K562 (cell line): ENCODE measurements around the gene RDH13. TPM values are rescaled to one million over a fixed set of nuclear protein-coding genes. Genes with fewer than 3 reads are reported as not detected.
A peak's percentile ranks its signal among the peaks of the same experiment; 100 is the strongest.

Experiments used
- ARNT ChIP-seq, 2 experiments: fragments of 450-650 bp; IDR thresholded peaks; 2 replicates each; pipeline ENCODE4 v1.6.1; 2016; ENCODE audit warnings: mild to moderate bottlenecking in 1 of 2
- ETV1 ChIP-seq: fragments of 450-650 bp; conservative IDR thresholded peaks from 2 replicates; pipeline ENCODE4 v1.6.1; 2016; ENCODE audit warnings: missing genetic modification characterization, control low read depth, low read depth, missing compliant biosample characterization
- HMGN3 ChIP-seq: IDR thresholded peaks from 2 replicates; pipeline ENCODE4 v1.6.1; 2011; ENCODE audit warnings: borderline replicate concordance, low read depth, mild to moderate bottlenecking, mixed read lengths, low read length; ENCODE audit not compliant: insufficient read length; ENCODE audit errors: extremely low read depth
- PHF8 ChIP-seq: fragments of 200-600 bp; sonication (generic); IDR thresholded peaks from 2 replicates; pipeline ENCODE4 v1.6.1; 2012; ENCODE audit warnings: mixed run types, mild to moderate bottlenecking, inconsistent platforms, low read length, moderate library complexity, borderline replicate concordance
- POLR2A ChIP-seq: fragments of 450-650 bp; conservative IDR thresholded peaks from 2 replicates; pipeline ENCODE4 v1.6.1; 2016
- RBM22 ChIP-seq: fragments of 200-400 bp; formaldehyde crosslinking; IDR thresholded peaks from 2 replicates; pipeline ENCODE4 v1.6.1; 2018; ENCODE audit warnings: low read length, low read depth; ENCODE audit not compliant: poor library complexity, severe bottlenecking
- SUPT5H ChIP-seq: fragments of 450-650 bp; IDR thresholded peaks from 2 replicates; pipeline ENCODE4 v1.6.1; 2016
- polyA plus RNA-seq, 8 experiments: library from polyadenylated mRNA; depleted of rRNA in 4 of 8; stranded (reverse) in 5 of 8; unstranded in 3 of 8; fragments of >200 nt; fragmentation: Nextera tagmentation in 2 of 8; fragmentation: Illumina TruSeq in 1 of 8; extraction: Ambion mirVana in 2 of 8; extraction: Trizol in 1 of 8; gene quantifications; 2 replicates each; pipeline versions ENCODE4 v1.2.1 to v1.2.3, GENCODE V29; 2011 to 2014; ENCODE audit warnings: inconsistent platforms in 1 of 8, missing spikeins in 1 of 8
- total RNA-seq, 7 experiments: library from RNA; depleted of rRNA in 6 of 7; stranded (reverse); fragments of >200 nt in 6 of 7; fragmentation: Illumina TruSeq in 2 of 7; extraction: Trizol in 2 of 7; gene quantifications; 2 replicates each; pipeline versions ENCODE4 v1.2.1 to v1.2.3, GENCODE V29; 2011 to 2021; ENCODE audit warnings: low replicate concordance in 1 of 7
- TF ChIP-seq, protein P1 (sequence below): fragments of 450-650 bp; IDR thresholded peaks from 2 replicates; pipeline ENCODE4 v1.6.1; 2016; ENCODE audit warnings: missing biosample characterization, missing genetic modification characterization
- TF ChIP-seq, protein P2 (sequence below): sonication (generic); formaldehyde crosslinking; IDR thresholded peaks from 2 replicates; pipeline ENCODE4 v1.8.1; 2022; ENCODE audit warnings: missing genetic modification reagents
- TF ChIP-seq, protein P3 (sequence below): fragments of 450-650 bp; IDR thresholded peaks from 2 replicates; pipeline ENCODE4 v1.6.1; 2016
- TF ChIP-seq, protein P4 (sequence below): fragments of 450-650 bp; formaldehyde crosslinking; IDR thresholded peaks from 2 replicates; pipeline ENCODE4 v1.4.0; 2020; ENCODE audit warnings: mild to moderate bottlenecking
- TF ChIP-seq, protein P5 (sequence below): sonication (generic); formaldehyde crosslinking; IDR thresholded peaks from 2 replicates; pipeline ENCODE4 v1.4.0; 2020; ENCODE audit warnings: mild to moderate bottlenecking, missing genetic modification reagents
- TF ChIP-seq, protein P6 (sequence below), 2 experiments: fragments of 450-650 bp; IDR thresholded peaks; 2 replicates each; pipeline ENCODE4 v1.6.1; 2018; ENCODE audit warnings: mild to moderate bottlenecking in 2 of 2, low read depth in 1 of 2; ENCODE audit not compliant: partially characterized antibody in 2 of 2
- TF ChIP-seq, protein P7 (sequence below): fragments of 450-650 bp; IDR thresholded peaks from 2 replicates; pipeline ENCODE4 v1.6.1; 2016; ENCODE audit warnings: low read depth, mild to moderate bottlenecking, moderate library complexity

Gene RDH13
- total and polyA plus RNA-seq, 9 of the 15 experiments (the other 6 are each of a cell fraction or from before 2014, with no cell fraction given) = 7.5 to 70.3 (median 39.5) TPM

DNA sequence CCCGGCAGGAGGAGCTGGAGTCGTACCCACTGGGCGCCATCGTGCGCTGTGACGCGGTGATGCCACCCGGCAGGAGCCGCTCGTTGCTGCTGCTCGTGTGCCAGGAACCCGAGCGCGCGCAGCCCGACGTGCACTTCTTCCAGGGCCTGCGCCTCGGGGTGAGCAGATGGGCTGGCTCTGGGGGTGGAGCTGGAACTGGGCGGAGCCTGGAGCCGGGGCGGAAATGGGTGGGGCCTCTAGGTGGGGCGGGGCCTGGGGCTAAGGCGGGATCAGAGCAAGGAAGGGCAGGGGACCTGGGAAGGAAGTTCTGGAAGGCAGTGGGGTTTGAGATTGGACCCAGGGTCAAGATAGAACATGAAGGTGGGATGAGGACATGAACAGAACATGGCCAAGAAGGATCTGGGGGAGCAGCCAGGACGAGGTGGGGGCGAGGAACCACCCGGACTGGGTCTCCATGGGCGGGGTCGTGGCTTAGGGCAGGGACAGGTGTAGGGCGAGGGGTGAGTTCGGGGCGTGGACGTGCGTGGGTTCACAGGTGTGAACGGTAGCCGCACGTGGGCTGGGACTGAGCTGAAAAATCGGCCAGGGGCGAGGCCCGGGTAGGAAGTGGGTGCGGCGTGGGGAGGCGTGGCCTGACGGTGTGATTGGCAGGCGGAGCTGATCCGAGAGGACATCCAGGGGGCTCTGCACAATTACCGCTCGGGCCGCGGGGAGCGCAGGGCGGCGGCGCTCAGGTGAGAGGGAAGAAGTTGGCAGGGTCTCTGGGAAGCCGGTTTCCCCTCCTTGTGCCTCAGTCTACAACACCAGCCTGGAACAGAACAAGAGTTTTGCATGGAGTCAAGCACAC, 17.4 kb upstream of the RDH13 start (continued):
- TF ChIP-seq, protein P1, sequence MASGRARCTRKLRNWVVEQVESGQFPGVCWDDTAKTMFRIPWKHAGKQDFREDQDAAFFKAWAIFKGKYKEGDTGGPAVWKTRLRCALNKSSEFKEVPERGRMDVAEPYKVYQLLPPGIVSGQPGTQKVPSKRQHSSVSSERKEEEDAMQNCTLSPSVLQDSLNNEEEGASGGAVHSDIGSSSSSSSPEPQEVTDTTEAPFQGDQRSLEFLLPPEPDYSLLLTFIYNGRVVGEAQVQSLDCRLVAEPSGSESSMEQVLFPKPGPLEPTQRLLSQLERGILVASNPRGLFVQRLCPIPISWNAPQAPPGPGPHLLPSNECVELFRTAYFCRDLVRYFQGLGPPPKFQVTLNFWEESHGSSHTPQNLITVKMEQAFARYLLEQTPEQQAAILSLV = no peak
- TF ChIP-seq ARNT (IDR thresholded peaks at IDR 0.05) (peak; percentile 38 to 47; a peak in 2 of 4 replicates), HMGN3 (peak; percentile 58), POLR2A (peak; percentile 87), SUPT5H (peak; percentile 85), ETV1 (no peak), PHF8 (peak; percentile 69; the same call in 1 of the 2 replicates), RBM22 (no peak)
- TF ChIP-seq, protein P2, sequence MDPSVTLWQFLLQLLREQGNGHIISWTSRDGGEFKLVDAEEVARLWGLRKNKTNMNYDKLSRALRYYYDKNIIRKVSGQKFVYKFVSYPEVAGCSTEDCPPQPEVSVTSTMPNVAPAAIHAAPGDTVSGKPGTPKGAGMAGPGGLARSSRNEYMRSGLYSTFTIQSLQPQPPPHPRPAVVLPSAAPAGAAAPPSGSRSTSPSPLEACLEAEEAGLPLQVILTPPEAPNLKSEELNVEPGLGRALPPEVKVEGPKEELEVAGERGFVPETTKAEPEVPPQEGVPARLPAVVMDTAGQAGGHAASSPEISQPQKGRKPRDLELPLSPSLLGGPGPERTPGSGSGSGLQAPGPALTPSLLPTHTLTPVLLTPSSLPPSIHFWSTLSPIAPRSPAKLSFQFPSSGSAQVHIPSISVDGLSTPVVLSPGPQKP (CRISPR knock-in tag) = no peak
- TF ChIP-seq, protein P3, sequence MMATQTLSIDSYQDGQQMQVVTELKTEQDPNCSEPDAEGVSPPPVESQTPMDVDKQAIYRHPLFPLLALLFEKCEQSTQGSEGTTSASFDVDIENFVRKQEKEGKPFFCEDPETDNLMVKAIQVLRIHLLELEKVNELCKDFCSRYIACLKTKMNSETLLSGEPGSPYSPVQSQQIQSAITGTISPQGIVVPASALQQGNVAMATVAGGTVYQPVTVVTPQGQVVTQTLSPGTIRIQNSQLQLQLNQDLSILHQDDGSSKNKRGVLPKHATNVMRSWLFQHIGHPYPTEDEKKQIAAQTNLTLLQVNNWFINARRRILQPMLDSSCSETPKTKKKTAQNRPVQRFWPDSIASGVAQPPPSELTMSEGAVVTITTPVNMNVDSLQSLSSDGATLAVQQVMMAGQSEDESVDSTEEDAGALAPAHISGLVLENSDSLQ = peak; percentile 99
- TF ChIP-seq, protein P4, sequence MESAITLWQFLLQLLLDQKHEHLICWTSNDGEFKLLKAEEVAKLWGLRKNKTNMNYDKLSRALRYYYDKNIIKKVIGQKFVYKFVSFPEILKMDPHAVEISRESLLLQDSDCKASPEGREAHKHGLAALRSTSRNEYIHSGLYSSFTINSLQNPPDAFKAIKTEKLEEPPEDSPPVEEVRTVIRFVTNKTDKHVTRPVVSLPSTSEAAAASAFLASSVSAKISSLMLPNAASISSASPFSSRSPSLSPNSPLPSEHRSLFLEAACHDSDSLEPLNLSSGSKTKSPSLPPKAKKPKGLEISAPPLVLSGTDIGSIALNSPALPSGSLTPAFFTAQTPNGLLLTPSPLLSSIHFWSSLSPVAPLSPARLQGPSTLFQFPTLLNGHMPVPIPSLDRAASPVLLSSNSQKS = no peak
- TF ChIP-seq, protein P5, sequence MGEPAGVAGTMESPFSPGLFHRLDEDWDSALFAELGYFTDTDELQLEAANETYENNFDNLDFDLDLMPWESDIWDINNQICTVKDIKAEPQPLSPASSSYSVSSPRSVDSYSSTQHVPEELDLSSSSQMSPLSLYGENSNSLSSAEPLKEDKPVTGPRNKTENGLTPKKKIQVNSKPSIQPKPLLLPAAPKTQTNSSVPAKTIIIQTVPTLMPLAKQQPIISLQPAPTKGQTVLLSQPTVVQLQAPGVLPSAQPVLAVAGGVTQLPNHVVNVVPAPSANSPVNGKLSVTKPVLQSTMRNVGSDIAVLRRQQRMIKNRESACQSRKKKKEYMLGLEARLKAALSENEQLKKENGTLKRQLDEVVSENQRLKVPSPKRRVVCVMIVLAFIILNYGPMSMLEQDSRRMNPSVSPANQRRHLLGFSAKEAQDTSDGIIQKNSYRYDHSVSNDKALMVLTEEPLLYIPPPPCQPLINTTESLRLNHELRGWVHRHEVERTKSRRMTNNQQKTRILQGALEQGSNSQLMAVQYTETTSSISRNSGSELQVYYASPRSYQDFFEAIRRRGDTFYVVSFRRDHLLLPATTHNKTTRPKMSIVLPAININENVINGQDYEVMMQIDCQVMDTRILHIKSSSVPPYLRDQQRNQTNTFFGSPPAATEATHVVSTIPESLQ (CRISPR knock-in tag) = 0 out of 2 replicates have a peak, but pooled peaks have one; percentile 64
- TF ChIP-seq, protein P6, sequence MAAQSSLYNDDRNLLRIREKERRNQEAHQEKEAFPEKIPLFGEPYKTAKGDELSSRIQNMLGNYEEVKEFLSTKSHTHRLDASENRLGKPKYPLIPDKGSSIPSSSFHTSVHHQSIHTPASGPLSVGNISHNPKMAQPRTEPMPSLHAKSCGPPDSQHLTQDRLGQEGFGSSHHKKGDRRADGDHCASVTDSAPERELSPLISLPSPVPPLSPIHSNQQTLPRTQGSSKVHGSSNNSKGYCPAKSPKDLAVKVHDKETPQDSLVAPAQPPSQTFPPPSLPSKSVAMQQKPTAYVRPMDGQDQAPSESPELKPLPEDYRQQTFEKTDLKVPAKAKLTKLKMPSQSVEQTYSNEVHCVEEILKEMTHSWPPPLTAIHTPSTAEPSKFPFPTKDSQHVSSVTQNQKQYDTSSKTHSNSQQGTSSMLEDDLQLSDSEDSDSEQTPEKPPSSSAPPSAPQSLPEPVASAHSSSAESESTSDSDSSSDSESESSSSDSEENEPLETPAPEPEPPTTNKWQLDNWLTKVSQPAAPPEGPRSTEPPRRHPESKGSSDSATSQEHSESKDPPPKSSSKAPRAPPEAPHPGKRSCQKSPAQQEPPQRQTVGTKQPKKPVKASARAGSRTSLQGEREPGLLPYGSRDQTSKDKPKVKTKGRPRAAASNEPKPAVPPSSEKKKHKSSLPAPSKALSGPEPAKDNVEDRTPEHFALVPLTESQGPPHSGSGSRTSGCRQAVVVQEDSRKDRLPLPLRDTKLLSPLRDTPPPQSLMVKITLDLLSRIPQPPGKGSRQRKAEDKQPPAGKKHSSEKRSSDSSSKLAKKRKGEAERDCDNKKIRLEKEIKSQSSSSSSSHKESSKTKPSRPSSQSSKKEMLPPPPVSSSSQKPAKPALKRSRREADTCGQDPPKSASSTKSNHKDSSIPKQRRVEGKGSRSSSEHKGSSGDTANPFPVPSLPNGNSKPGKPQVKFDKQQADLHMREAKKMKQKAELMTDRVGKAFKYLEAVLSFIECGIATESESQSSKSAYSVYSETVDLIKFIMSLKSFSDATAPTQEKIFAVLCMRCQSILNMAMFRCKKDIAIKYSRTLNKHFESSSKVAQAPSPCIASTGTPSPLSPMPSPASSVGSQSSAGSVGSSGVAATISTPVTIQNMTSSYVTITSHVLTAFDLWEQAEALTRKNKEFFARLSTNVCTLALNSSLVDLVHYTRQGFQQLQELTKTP (IDR thresholded peaks at IDR 0.05; ENCODE audit: low read depth in 1 of 2, partially characterized antibody in 2 of 2) = peak in 1 of 2 experiments; percentile 29
- TF ChIP-seq, protein P7, sequence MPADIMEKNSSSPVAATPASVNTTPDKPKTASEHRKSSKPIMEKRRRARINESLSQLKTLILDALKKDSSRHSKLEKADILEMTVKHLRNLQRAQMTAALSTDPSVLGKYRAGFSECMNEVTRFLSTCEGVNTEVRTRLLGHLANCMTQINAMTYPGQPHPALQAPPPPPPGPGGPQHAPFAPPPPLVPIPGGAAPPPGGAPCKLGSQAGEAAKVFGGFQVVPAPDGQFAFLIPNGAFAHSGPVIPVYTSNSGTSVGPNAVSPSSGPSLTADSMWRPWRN = no peak; the same call in 1 of the 2 replicates
